ENCODE measurements around the gene POLA2. TPM values are rescaled to one million over a fixed set of nuclear protein-coding genes. Genes with fewer than 3 reads are reported as not detected.

Gene POLA2
- polyA plus RNA-seq, 1 experiment, result 11.8 TPM

DNA sequence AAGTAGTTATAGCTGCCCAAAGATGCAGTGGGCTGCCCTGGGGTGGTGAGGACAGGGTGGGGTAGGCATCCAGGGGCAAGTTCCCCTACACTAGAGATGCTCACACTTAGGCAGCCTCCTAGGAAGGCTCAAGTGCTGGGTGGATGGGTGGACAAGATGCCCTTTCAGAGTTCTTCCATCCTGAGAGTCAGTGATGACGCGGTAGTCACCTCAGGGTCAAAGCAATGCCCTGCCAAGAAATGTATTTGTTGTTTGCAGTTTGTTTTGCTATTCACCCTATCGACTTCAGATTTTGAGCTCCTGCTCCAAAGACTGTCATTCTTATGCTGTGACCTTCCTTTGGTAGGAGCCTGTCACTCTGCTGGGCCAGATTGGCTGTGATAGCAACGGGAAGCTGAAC is 18.9 kb downstream of the POLA2 start:
- CTCF ChIA-PET, result interaction anchor here (0.8 to 14.0 kb wide), 5 partner anchors 9 to 50 kb away, joined by 3 to 266 read pairs (median 7); partner anchors contain the start of genes CDC42EP2 and DPF2

DNA sequence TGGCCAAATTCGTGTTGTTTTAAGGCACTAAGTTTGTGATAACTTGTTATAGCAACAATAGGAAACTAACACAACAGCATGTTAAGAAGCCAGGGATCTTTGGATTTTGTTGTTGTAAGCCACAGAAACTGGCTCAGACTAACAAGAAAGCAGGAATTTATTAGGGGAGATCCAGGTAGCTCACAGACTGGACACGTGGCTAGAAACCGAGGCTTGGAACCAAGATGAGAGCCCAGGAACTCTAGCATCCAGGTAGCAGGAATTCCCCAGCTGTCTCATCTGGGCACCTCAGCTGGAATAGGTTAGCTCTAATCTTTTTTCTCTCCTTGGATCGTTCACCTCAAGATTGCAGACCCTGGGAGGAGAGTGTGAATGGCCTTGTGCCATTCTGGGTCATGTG is 24.9 kb downstream of the POLA2 start:
- ChIA-PET POLR2A (no interaction called here), CTCF (interaction anchor here (0.7 to 23.0 kb wide), 4 partner anchors 9 to 36 kb away, joined by 3 to 273 read pairs (median 6); partner anchors contain the start of gene CDC42EP2)
- H3K27me3 ChIP-seq (ENCODE audit: control insufficient read depth, insufficient read depth, low read length), result no peaks in the 10 kb centered on the region
- no peaks in the 10 kb centered on the region for H3K36me3 ChIP-seq (ENCODE audit: control insufficient read depth, insufficient read depth, low read length)
- TF ChIP-seq, protein P1, sequence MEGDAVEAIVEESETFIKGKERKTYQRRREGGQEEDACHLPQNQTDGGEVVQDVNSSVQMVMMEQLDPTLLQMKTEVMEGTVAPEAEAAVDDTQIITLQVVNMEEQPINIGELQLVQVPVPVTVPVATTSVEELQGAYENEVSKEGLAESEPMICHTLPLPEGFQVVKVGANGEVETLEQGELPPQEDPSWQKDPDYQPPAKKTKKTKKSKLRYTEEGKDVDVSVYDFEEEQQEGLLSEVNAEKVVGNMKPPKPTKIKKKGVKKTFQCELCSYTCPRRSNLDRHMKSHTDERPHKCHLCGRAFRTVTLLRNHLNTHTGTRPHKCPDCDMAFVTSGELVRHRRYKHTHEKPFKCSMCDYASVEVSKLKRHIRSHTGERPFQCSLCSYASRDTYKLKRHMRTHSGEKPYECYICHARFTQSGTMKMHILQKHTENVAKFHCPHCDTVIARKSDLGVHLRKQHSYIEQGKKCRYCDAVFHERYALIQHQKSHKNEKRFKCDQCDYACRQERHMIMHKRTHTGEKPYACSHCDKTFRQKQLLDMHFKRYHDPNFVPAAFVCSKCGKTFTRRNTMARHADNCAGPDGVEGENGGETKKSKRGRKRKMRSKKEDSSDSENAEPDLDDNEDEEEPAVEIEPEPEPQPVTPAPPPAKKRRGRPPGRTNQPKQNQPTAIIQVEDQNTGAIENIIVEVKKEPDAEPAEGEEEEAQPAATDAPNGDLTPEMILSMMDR (IDR thresholded peaks at IDR 0.05; ENCODE audit: insufficient read depth, low read depth, low read length), result no peak
- H3K4me3 ChIP-seq (ENCODE audit: low read depth, low read length), result no peak overlapping the region
- DNase-seq (ENCODE audit: low read depth), result no peak

More for the DNA sequence above, 18.9 kb downstream of the POLA2 start:
- TF ChIP-seq, protein P1 (IDR thresholded peaks at IDR 0.05; ENCODE audit: insufficient read depth, low read depth, low read length), result no peak
- no peak for DNase-seq (ENCODE audit: low read depth)
- H3K27me3 ChIP-seq (ENCODE audit: control insufficient read depth, insufficient read depth, low read length), result no peaks in the 10 kb centered on the region
- POLR2A ChIA-PET, result interaction anchor here (0.6 kb wide), 1 partner anchor 10 kb away, joined by 3 read pairs; no protein-coding TSS in a partner anchor
- no peak overlapping the region for H3K4me3 ChIP-seq (ENCODE audit: low read depth, low read length)
- no peaks in the 10 kb centered on the region; the same call in 1 of the 2 replicates for H3K36me3 ChIP-seq (ENCODE audit: control insufficient read depth, insufficient read depth, low read length)

DNA sequence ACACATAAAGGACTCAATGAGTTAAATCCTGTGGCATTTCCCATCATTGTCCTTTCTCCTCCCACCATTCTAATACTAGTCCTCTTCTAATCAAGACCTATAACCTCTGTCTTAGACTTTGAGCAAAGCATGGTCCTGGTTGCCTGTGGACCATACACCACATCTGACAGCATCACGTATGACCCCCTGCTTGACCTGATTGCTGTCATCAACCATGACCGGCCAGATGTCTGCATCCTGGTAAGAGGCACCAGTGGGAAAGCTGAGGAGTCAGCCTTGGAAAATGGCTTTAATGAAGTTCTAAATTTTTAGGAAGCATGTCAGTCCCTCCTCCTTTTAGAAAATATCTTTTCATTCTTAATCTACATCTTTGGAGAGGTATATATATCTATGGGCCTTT is 25.8 kb downstream of the POLA2 start:
- DNase-seq (ENCODE audit: low read depth), result no peak
- no peaks in the 10 kb centered on the region for H3K36me3 ChIP-seq (ENCODE audit: control insufficient read depth, insufficient read depth, low read length)
- TF ChIP-seq, protein P1 (IDR thresholded peaks at IDR 0.05; ENCODE audit: insufficient read depth, low read depth, low read length), result no peak
- no peaks in the 10 kb centered on the region for H3K27me3 ChIP-seq (ENCODE audit: control insufficient read depth, insufficient read depth, low read length)
- POLR2A ChIA-PET, result interaction anchor here (0.7 kb wide), 1 partner anchor 29 kb away, joined by 8 read pairs; no protein-coding TSS in a partner anchor
- no peak overlapping the region for H3K4me3 ChIP-seq (ENCODE audit: low read depth, low read length)
- CTCF ChIA-PET, result interaction anchor here (0.9 to 23.0 kb wide), 3 partner anchors 10 to 28 kb away, joined by 4 to 273 read pairs (median 8); partner anchors contain the start of gene CDC42EP2

DNA sequence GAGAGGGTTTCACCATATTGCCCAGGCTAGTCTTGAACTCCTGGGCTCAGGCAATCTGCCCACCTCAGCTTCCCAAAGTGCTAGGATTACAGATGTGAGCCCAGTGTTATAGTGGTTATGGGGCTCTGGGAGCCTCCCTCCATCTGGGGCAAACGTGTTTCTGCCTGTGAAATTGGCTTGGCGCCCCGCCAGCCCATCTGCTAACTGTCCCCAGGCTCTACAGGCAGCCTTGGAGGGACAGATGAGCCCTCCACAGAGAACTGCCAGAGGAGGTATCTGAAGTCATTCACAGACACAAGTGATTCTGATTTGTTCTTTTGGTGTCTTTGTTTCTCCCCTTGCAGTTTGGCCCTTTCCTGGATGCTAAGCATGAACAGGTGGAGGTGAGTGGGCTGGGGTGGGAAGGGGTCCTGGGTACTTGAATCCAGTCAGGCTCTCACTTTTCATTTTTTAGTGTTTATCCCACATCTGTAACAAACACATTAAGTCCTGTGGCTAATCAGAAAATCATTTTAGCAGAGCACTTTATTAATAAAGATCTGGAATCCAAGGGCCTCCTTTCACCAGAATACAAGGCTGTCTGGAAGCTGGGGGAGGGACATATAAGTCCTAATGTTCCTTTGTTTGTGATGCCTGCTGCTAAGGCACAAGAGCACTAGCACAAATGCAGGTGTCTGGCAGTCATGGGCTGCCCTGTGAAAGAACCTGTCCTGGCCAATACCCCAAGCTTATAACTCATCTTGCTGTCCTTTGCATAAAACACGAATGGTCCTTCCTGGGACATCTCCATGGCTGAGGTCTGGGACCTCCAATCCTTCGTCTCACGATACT is 27.2 kb downstream of the POLA2 start:
- H3K4me3 ChIP-seq (ENCODE audit: low read depth, low read length), result no peak overlapping the region
- POLR2A ChIA-PET, result interaction anchor here (0.6 to 0.7 kb wide), 2 partner anchors 122 to 210 kb away, joined by 4 to 19 read pairs; partner anchors contain the start of gene MALAT1
- H3K36me3 ChIP-seq (ENCODE audit: control insufficient read depth, insufficient read depth, low read length), result no peaks in the 10 kb centered on the region
- H3K27me3 ChIP-seq (ENCODE audit: control insufficient read depth, insufficient read depth, low read length), result no peaks in the 10 kb centered on the region
- TF ChIP-seq, protein P1 (IDR thresholded peaks at IDR 0.05; ENCODE audit: insufficient read depth, low read depth, low read length), result no peak
- no peak for DNase-seq (ENCODE audit: low read depth)
- CTCF ChIA-PET, result interaction anchor here (0.8 to 23.0 kb wide), 7 partner anchors 9 to 41 kb away, joined by 3 to 273 read pairs (median 5); partner anchors contain the start of gene CDC42EP2
